Fibroblast of mammary gland (primary cell): ENCODE results near the gene MCM3AP.

Experiments
- DNase-seq: peaks from one replicate; pipeline ENCODE4 v3.0.0-alpha.2; 2010; ENCODE audit warnings: low read depth
- H3K4me3 ChIP-seq: 2 replicates; pipeline ENCODE4 v1.5.1; 2011; ENCODE audit warnings: low read depth, mild to moderate bottlenecking, low read length, moderate library complexity; ENCODE audit not compliant: control insufficient read depth
- TF ChIP-seq, protein P1 (sequence below): conservative IDR thresholded peaks from 2 replicates; pipeline ENCODE4 v1.5.1; 2011; ENCODE audit warnings: low read depth, low read length, inconsistent platforms; ENCODE audit not compliant: control insufficient read depth, insufficient read depth

The MCM3AP gene

DNA sequence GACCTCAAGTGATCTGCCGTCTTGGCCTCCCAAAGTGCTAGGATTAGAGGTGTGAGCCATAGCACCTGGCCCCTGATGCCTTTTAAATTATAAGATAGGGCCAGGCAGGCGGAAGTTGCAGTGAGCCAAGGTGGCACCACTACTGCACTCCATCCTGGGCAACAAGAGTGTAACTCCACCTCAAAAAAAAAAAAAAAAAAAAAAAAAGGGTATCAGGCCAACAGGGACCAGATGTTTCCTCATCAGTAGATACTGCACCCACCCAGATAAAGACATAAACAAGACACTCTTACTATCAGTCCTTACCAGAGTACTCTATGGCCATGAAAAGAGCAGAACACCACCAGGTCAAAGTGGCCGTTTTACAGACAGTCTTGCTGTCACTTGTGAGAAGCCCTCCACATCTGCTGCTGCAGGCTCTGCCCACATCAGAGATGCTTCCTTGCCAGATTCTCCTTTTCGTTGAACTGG is 35.0 kb upstream of the MCM3AP start:
- DNase-seq, result peak; percentile 1
- TF ChIP-seq, protein P1, sequence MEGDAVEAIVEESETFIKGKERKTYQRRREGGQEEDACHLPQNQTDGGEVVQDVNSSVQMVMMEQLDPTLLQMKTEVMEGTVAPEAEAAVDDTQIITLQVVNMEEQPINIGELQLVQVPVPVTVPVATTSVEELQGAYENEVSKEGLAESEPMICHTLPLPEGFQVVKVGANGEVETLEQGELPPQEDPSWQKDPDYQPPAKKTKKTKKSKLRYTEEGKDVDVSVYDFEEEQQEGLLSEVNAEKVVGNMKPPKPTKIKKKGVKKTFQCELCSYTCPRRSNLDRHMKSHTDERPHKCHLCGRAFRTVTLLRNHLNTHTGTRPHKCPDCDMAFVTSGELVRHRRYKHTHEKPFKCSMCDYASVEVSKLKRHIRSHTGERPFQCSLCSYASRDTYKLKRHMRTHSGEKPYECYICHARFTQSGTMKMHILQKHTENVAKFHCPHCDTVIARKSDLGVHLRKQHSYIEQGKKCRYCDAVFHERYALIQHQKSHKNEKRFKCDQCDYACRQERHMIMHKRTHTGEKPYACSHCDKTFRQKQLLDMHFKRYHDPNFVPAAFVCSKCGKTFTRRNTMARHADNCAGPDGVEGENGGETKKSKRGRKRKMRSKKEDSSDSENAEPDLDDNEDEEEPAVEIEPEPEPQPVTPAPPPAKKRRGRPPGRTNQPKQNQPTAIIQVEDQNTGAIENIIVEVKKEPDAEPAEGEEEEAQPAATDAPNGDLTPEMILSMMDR, result no peak
- H3K4me3 ChIP-seq, result no peak overlapping the region

DNA sequence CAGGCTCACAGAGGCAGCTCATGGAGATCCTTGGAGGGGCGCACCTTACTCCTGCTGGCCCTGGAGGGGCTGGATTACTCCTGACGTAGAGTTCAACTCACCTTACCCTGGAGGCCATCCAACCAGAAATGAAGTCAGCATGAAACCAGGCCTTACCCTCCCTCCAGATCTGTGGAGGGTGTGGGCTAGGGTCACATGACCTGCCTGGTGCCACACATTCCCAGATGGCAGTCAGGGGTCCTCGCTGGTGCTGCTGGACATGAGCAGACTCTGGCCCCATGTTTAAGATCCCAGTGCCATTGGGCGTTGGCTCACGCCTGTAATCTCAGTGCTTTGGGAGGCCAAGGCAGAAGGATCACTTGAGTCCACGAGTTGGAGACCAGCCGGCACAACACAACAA is 33.8 kb upstream of the MCM3AP start:
- DNase-seq, result no peak
- TF ChIP-seq, protein P1, result no peak
- no peak overlapping the region for H3K4me3 ChIP-seq

DNA sequence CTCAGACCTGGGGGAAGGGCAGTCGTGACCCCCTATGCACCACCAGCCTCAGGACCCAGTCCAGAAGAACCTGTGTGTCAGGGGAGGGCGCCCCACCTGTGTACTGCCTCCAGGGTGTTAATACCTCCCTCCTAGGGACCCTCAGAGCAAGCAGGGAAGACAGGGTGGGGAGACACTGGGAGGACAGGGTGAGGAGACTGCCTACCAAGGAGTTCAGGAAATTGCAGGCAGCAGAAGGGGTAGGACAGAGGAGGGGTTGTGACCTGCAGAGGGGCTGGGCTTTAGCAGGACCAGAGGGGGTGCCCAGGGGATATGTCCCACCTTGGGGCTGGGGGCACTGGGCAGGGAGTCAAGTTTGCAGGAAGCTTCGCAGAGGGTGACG is 33.0 kb upstream of the MCM3AP start:
- H3K4me3 ChIP-seq, result no peak overlapping the region
- TF ChIP-seq, protein P1, result no peak
- no peak for DNase-seq

DNA sequence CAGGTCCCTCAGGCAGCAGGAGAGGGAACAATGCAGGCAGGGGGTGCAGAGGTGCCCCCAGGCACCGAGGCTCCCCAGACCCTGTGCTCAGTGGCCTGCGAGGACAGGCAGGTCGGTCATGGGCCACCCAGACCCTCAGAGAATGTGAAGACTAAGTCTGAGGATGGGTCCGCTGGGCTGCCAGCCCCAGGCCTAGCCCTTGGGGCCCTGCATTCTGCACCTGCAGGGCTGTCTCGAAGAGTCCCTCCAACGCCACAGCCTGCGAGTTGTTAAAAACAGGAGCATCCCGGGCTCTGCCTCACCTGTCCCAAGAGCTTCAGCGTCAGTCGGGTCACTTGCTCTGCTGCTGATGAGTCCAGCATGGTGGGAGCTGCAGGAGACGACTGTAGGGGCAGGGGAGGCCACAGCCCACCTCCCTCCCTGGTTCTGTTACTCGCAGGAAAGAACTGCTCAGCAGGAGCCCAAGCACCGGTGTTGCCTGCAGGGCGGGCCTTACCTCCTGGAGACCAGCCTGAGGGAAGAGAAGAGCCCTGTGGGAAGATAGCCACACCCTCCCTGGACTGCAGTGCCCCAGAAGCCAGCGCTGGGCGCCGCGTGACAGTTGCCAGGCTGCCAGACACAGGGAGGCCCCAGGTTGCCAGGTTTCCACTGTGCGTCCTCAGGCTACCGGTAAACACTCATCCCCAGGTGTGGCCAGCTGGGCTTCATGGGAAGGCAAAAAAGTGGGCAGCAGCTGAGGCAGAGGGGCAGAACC is 32.5 kb upstream of the MCM3AP start:
- H3K4me3 ChIP-seq, result no peak overlapping the region
- TF ChIP-seq, protein P1, result no peak
- no peak for DNase-seq

DNA sequence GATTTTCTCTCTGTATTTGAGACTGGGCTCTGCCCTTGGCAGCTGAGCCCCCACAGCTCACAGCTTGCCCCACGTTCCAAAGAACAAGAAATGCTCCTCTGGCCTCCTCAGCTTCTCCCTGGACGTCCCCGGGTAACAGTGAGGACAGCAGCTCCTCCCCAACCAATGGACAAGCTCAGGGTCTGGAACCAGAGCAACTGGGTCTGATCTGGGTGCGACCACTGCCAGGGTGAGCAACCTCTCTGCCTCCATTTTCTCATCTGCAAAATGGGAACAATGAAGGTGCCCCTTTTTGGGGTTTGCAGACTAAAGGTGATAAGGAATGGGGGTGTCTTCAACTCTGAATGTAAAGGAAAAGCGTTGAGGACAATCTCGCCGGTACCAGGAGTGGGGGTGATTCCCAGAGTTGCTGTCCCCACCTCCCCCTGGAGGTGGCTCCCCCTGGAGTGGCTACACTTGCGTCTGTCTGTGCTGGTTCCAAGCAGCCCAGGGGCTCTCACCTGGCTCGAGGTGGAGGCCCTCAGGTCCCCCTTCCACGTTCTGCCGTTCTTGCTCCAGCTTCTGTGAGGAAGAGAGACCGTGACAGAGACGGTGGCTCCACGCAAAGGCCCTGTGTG is 31.4 kb upstream of the MCM3AP start:
- H3K4me3 ChIP-seq, result no peak overlapping the region
- TF ChIP-seq, protein P1, result no peak
- DNase-seq, result no peak

DNA sequence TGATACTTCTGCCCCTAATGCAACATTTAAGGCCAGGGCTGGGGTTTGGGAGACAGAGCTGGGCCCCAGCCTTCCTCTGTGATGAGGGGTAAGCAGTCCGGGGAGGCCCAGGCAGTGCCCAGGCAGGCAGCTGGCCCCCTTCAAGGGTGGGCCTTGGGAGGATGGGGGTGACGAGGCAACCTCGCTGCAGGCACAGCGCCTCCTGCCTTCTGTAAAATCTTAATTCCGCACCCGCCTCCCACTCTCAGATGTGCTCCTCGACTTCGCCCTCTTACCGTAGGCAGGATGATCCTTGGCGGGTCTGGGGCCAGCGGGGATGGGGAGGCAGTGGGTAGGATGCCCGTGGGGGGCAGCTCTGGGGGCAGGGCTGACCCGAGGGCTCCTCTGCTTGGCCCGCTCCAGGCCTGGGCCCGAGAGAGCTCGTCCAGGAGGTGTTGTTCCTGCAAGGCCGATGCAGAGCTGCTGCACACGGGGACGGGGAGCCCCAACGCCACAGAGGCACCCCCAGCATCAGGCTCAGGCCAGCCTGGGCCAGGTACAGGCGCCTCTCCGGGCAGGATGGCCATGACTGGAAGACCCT is 29.1 kb upstream of the MCM3AP start:
- TF ChIP-seq, protein P1, result no peak
- no peak overlapping the region for H3K4me3 ChIP-seq
- DNase-seq, result no peak
